Tibial nerve (tissue), 4 donors: ENCODE measurements around the gene TTC14.

Experiments used
- EP300 ChIP-seq, 2 donors: sonication (generic); formaldehyde crosslinking; IDR thresholded peaks; one replicate each; pipeline ENCODE4 v1.6.1; 2017; ENCODE audit warnings: antibody characterized with exemption in 2 of 2, mild to moderate bottlenecking in 1 of 2
- TF ChIP-seq, protein P1 (sequence below), 5 experiments: fragments of 200-600 bp in 3 of 5; fragments of 450-650 bp in 2 of 5; sonication (generic) in 3 of 5; IDR thresholded peaks; one replicate each; pipeline ENCODE4 v1.5.1; 2016 to 2019; ENCODE audit warnings: antibody characterized with exemption in 5 of 5, mild to moderate bottlenecking in 3 of 5, moderate library complexity in 2 of 5

DNA sequence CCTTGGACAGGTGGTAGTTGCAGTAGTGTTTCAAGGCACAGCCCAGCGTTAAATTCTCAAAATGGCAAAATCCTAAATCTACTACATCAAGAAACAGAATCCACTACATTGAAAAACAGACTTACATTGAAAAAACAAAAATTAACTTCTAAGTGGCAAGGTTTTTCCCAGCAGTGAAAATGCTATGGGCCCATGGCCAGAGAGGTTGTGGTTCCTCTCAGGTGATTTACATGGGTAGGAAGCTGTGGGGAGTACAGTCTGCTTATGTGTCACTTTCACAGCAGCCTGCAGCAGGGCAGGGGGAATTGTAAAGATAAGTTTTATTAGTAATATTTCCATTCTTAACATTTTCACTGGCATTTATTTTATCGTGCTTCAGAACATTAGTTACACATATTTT, 24.9 kb downstream of the TTC14 start:
- TF ChIP-seq, protein P1, sequence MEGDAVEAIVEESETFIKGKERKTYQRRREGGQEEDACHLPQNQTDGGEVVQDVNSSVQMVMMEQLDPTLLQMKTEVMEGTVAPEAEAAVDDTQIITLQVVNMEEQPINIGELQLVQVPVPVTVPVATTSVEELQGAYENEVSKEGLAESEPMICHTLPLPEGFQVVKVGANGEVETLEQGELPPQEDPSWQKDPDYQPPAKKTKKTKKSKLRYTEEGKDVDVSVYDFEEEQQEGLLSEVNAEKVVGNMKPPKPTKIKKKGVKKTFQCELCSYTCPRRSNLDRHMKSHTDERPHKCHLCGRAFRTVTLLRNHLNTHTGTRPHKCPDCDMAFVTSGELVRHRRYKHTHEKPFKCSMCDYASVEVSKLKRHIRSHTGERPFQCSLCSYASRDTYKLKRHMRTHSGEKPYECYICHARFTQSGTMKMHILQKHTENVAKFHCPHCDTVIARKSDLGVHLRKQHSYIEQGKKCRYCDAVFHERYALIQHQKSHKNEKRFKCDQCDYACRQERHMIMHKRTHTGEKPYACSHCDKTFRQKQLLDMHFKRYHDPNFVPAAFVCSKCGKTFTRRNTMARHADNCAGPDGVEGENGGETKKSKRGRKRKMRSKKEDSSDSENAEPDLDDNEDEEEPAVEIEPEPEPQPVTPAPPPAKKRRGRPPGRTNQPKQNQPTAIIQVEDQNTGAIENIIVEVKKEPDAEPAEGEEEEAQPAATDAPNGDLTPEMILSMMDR (IDR thresholded peaks at IDR 0.05), result no peak
- no peak for TF ChIP-seq EP300 (IDR thresholded peaks at IDR 0.05)
